Right forelimb (tissue), 1 donor: ENCODE measurements around the gene UGT1A8.
"Not testable (repeated sequence)": the region's sequence is repeated elsewhere in the genome, so short reads cannot be mapped to it uniquely, and the experiment has no call there.

Experiments
- DNase-seq: peaks from one replicate; pipeline ENCODE4 v3.0.0-alpha.2; 2018

Gene UGT1A8

DNA sequence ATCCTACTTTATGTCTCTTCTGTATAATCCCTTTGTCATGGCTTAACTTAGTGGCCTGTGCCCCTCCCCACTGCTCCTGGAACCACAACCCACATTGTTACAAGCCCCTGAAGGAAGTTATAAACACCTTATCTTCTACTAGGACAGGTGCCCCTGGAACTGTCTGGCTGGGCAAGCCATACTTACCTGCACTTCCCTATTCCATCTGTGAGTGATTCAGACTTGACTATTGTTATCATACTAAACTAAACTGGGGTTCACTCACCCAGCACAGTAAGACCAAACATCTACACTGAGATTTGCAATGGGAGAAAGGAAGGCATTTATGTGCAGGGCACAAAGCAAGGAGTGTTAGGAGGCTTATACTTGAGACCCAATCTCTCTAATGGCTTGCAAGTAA, 71.6 kb downstream of the UGT1A8 start:
- no peak for DNase-seq

GRCh38 chr2:233689501-233689900, 72.1 kb downstream of the UGT1A8 start:
- DNase-seq, result no peak

DNA sequence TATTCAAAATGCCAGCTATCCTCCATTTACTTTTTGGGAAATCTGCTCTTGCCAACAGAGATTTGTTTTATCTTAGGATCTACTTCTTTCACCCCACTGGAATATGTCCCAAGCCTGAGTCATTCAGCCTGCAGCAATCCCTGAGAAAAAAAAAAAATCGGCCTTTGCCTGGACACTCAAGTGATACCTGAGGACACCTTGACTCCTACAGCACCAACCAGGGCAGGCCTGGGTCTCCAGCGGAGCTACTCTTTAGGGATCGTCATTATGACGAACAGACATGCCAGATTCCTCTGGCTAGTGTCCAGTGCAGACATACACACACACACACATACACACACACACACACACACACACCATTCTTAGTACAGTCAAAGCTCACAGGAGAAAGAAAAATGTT, 73.0 kb downstream of the UGT1A8 start:
- no peak for DNase-seq

- DNase-seq, result no peak
Measured at GRCh38 chr2:233691443-233692433, 74.3 kb downstream of the UGT1A8 start.

GRCh38 chr2:233692648-233693047, 75.2 kb downstream of the UGT1A8 start, which contains the start of gene UGT1A6:
Gene UGT1A6 (plus strand): TSS chr2:233692890. CDS start chr2:233693005, 115 bp downstream.
- DNase-seq, result no peak

DNA sequence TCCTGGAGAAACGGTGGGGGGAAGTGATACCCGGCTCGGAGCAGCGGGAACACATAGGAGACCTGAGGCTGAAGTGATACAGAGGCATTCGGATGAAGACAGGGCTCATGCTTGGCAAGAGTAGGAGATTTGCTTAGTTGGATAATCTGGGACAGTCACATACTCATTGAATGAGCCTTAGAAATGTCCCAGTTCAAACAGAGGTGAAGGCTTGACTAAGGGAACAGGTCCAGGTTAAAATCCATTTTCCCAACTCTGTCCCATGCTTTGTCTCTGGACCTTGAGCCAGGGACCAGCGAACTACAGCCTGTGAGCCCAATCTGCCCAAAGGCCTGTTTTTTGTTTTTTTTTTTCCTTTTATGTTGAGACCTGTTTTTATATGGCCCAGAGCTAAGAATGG, 76.5 kb downstream of the UGT1A8 start:
- DNase-seq, result no peak

- no peak for DNase-seq
Measured at GRCh38 chr2:233698740-233699139, 81.3 kb downstream of the UGT1A8 start.

GRCh38 chr2:233699424-233700027, 82.1 kb downstream of the UGT1A8 start:
- no peak for DNase-seq

- DNase-seq, result no peak
Measured at GRCh38 chr2:233700028-233700635, 82.7 kb downstream of the UGT1A8 start.

GRCh38 chr2:233700842-233701241, 83.4 kb downstream of the UGT1A8 start:
- not testable (repeated sequence) for DNase-seq

- no peak for DNase-seq
Measured at GRCh38 chr2:233702238-233702637, 84.8 kb downstream of the UGT1A8 start.

DNA sequence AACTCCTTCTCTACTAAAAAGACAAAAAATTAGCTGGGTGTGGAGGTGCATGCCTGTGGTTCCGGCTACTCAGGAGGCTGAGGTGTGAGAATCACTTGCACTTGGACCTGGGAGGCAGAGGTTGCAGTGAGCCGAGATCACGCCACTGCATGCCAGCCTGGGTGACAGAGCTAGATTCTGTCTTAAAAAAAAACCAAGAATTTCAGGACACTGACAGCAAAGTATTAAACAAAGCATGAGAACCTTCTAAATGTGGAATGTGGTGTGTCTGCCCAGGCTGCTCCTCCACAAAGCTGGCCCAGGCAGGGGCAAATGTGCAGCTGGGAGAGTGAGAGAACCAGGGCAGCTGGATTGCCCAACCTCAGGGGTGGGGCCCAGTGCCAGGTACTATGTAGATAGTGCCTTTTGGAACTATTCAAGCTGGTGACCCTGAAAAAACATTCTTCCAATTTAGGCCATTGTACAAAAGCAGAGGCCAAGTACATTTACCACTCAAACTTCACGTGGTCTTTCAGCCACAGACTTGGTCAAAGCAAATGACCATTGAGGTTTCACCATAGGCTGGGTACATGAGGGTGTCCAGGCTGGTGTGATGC, 88.6 kb downstream of the UGT1A8 start:
- DNase-seq, result no peak

DNA sequence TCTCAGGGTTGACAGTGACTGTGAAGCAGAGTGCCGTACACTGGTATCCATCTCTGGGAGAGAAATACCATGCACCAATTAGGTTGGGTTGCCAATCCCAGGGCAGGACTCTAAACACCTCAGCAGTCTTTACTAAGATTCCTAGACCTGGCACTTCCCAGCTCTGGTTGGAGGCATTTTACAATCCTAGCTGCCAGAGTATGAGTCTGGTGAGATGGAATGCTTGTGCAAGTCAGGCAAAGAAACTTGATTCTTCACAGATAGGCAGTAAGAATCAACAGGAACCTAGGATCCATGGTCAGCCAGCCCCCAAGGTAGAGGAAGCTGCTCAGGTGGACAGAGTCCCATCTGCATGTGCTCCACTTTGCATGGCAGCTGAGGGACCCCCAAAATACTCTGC, 89.3 kb downstream of the UGT1A8 start:
- DNase-seq, result no peak

GRCh38 chr2:233707940-233708644, 90.7 kb downstream of the UGT1A8 start:
- no peak for DNase-seq

DNA sequence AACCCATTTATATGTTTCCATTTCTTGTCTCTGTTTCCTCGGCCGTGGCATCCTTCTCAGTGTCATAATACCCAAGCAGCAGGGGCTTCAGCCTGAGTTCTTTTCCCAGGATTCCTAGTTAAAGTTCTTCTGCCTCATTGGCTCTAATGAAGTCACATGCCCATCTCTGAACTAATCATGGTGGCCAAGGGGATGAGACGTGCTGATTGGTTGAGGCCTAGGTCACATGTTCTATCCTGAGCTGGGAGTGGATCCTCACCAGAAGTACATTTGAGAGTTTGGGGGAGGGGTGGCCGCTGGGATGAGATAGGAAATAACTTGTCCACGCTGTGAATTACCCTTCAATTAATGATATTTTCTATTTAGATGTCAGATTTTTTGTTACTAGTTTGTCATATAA, 91.5 kb downstream of the UGT1A8 start:
- no peak for DNase-seq

- peak; percentile 74 for DNase-seq
Measured at GRCh38 chr2:233711312-233712008, 94.0 kb downstream of the UGT1A8 start.

DNA sequence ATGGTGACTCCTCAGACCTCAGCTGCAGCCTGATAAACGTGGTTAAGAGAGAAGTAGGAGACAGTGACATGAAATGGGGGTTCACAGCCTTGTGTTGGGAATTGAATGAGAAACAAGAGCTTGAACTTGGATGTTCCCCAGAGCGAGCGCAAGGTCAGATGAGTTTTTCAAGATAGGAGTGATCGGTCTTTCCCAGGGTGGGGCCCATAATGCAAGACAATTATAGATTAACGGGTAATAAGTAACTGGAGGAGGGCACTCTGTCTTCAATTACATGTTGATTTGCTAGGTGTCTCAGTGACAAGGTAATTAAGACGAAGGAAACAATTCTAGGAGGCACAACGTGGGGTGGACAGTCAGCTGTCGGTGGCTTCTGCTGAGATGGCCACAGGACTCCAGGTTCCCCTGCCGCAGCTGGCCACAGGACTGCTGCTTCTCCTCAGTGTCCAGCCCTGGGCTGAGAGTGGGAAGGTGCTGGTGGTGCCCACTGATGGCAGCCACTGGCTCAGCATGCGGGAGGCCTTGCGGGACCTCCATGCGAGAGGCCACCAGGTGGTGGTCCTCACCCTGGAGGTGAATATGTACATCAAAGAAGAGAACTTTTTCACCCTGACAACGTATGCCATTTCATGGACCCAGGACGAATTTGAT, 95.3 kb downstream of the UGT1A8 start, which contains the start of gene UGT1A5:
Gene UGT1A5, plus strand, starts transcription at position 297 of the 651 bp plus-strand sequence. Its CDS starts 85 bp downstream, at position 382.
- no peak for DNase-seq

DNA sequence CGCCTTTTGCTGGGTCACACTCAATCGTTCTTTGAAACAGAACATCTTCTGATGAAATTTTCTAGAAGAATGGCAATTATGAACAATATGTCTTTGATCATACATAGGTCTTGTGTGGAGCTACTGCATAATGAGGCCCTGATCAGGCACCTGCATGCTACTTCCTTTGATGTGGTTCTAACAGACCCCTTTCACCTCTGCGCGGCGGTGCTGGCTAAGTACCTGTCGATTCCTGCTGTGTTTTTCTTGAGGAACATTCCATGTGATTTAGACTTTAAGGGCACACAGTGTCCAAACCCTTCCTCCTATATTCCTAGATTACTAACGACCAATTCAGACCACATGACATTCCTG, 95.8 kb downstream of the UGT1A8 start:
- DNase-seq, result no peak

GRCh38 chr2:233714121-233714520, 96.7 kb downstream of the UGT1A8 start:
- DNase-seq, result no peak

- DNase-seq, result no peak
Measured at GRCh38 chr2:233718552-233718951, 101.1 kb downstream of the UGT1A8 start, which contains the start of gene UGT1A4. Gene UGT1A4 (plus strand): TSS chr2:233718736. CDS start chr2:233718821, 85 bp downstream.

GRCh38 chr2:233728723-233729301, 111.4 kb downstream of the UGT1A8 start, which contains the start of gene UGT1A3:
Gene UGT1A3 (plus strand): TSS chr2:233729042. CDS start chr2:233729127, 85 bp downstream.
- no peak for DNase-seq
